RWPE1 (cell line): Measurements from ENCODE around the gene TMED1.

Experiments used
- CTCF ChIA-PET: fragments of 350-600 bp; sonication (Branson Sonifier 250); formaldehyde crosslinking; extraction: SDS; loops from one replicate; lab custom pipeline; 2021; lab: Yijun Ruan, JAX
- POLR2A ChIA-PET: fragments of 400-600 bp; formaldehyde crosslinking; extraction: SDS; loops from one replicate; lab custom pipeline; 2020; ENCODE audit warnings: antibody characterized with exemption; ENCODE audit not compliant: low non-redundant PET; lab: Yijun Ruan, JAX
- DNase-seq: peaks from one replicate; pipeline ENCODE4 v3.0.0; 2012; ENCODE audit warnings: low spot score
- H3K27ac ChIP-seq: fragments of 450-650 bp; 2 replicates; pipeline ENCODE4 v1.5.1; 2017
- CTCF ChIP-seq: fragments of 450-650 bp; conservative IDR thresholded peaks from 2 replicates; pipeline ENCODE4 v1.5.1; 2017; ENCODE audit warnings: low read depth, mild to moderate bottlenecking

The TMED1 gene

DNA sequence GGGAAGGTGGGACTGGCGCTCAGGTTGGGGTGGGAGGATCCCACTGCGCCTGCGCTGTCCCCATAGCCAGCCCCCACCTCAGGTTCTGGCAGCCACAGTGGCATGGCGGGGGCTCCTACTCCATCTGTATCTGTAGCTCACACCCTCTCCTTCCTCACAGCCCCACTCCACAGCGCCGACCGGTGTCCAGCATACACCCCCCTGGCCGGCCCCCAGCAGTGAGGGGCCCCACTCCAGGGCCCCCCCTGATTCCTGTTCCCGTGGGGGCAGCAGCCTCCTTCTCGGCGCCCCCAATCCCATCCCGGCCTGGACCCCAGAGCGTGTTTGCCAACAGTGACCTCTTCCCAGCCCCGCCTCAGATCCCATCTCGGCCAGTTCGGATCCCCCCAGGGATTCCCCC lies 6.0 kb downstream of the TMED1 start:
- DNase-seq, result no peak
- H3K27ac ChIP-seq, result peak overlapping the region; percentile 41
- no peak for TF ChIP-seq CTCF
- ChIA-PET CTCF (interaction anchor here (0.6 to 2.0 kb wide), 3 partner anchors 17 to 112 kb away, joined by 3 to 9 read pairs (median 4); partner anchors contain the start of gene DNM2), POLR2A (no interaction called here)

DNA sequence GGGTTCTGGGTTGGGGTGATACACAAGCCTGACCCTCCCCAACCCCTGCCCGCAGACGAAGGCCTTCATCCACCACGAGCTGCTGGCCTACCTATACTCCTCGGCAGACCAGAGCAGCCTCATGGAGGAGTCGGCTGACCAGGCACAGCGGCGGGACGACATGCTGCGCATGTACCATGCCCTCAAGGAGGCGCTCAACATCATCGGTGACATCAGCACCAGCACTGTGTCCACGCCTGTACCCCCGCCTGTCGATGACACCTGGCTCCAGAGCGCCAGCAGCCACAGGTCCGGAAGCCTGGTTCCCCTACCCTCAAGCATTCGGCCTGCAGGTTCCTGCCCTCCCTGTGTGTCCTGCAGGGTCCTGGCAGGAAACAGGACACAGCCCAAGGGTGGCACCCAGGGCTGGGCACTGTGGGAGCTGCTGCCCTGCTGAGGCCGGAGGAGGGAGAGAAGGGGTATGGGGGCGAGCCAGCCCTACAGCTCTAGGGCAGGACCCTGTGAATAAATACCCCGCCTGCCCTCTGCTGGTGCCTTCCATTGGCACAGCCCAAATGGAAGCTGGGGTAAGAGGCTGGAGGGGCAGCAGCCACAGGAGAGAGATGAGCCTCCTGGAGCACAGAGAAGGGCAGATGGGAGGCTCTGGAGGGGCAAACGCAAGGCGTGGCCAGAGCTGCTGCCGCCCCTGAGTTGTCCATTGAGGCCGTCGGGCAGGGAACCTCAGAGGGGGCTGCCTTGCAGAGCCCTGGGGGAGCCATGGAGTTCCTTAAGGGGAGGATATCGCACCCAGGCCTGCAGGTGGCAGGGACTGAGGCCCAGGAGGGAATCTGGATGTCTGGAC lies 6.8 kb downstream of the TMED1 start:
- no peak for DNase-seq
- H3K27ac ChIP-seq, result peak overlapping the region; percentile 41
- CTCF ChIA-PET, result interaction anchor here (1.2 to 2.0 kb wide), 3 partner anchors 9 to 111 kb away, joined by 3 to 9 read pairs (median 4); partner anchors contain the start of gene DNM2
- TF ChIP-seq CTCF, result no peak
- POLR2A ChIA-PET, result no interaction called here

- no peak for DNase-seq
- peak overlapping the region; percentile 28; the same call in 1 of the 2 replicates for H3K27ac ChIP-seq
- CTCF ChIA-PET, result no interaction called here
- TF ChIP-seq CTCF, result no peak
- POLR2A ChIA-PET, result no interaction called here
These were observed 9.2 kb downstream of the TMED1 start for GRCh38 chr19:10826846-10827245.

GRCh38 chr19:10826231-10826630 lies 9.8 kb downstream of the TMED1 start:
- no peak for DNase-seq
- ChIA-PET CTCF (interaction anchor here (0.5 kb wide), 1 partner anchor 39 kb away, joined by 3 read pairs; no protein-coding TSS in a partner anchor), POLR2A (no interaction called here)
- H3K27ac ChIP-seq, result peak overlapping the region; percentile 28
- TF ChIP-seq CTCF, result no peak

GRCh38 chr19:10823690-10824089 lies 12.3 kb downstream of the TMED1 start:
- CTCF ChIA-PET, result interaction anchor here (0.5 kb wide), 2 partner anchors 17 to 53 kb away, joined by 4 to 5 read pairs; no protein-coding TSS in a partner anchor
- TF ChIP-seq CTCF, result no peak
- no peak for DNase-seq
- POLR2A ChIA-PET, result no interaction called here
- H3K27ac ChIP-seq, result no peak overlapping the region

DNA sequence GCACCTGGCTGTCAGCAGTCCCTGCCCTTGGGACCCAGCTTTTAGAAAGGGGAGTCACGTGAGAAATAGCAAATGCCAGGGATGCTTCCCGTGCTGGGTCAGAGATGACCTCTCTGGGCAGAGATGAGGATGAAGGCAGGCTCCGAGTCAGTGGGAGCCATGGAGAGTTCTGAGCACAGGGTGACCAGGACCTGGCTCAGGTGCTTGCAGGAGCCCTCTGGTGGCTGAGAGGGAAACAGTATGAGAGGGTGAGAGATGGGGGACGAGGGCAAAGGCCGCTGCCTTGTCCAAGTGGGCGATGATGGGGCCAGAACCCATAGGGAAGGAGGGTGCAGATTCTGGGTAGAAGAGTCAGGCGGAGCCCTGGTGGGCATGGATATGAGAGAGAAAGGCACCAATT lies 15.8 kb downstream of the TMED1 start:
- CTCF ChIA-PET, result interaction anchor here (0.6 to 1.2 kb wide), 3 partner anchors 9 to 102 kb away, joined by 3 to 4 read pairs (median 3); no protein-coding TSS in a partner anchor
- POLR2A ChIA-PET, result no interaction called here
- DNase-seq, result no peak
- no peak for TF ChIP-seq CTCF
- H3K27ac ChIP-seq, result 0 out of 2 replicates have a peak overlapping the region, but pooled peaks have one; percentile 18
